Fibroblast of upper back skin (primary cell): Measurements from ENCODE around the gene ADCK2.
"Not testable (repeated sequence)": the region's sequence is repeated elsewhere in the genome, so short reads cannot be mapped to it uniquely, and the experiment has no call there.

Source experiments
- DNase-seq: peaks from one replicate; pipeline ENCODE4 v3.0.0-alpha.2; 2013

ADCK2 gene

GRCh38 chr7:140646931-140647647 lies 25.7 kb upstream of the ADCK2 start:
- DNase-seq = peak; percentile 22

GRCh38 chr7:140649556-140650205 lies 23.1 kb upstream of the ADCK2 start:
- DNase-seq = peak; percentile 40

- no peak for DNase-seq
These were observed 22.4 kb upstream of the ADCK2 start for GRCh38 chr7:140650367-140650766.

GRCh38 chr7:140653319-140654108 lies 19.2 kb upstream of the ADCK2 start:
- DNase-seq = peak; percentile 84

GRCh38 chr7:140654109-140654387 lies 18.7 kb upstream of the ADCK2 start:
- no peak for DNase-seq

- DNase-seq = no peak
These were observed 18.1 kb upstream of the ADCK2 start for GRCh38 chr7:140654661-140655060.

- no peak for DNase-seq
These were observed 17.0 kb upstream of the ADCK2 start for GRCh38 chr7:140655511-140656408.

- peak; percentile 51 for DNase-seq
These were observed 15.9 kb upstream of the ADCK2 start for GRCh38 chr7:140656548-140657515.

- no peak for DNase-seq
These were observed 14.9 kb upstream of the ADCK2 start for GRCh38 chr7:140657891-140658290.

GRCh38 chr7:140659856-140660255 lies 12.9 kb upstream of the ADCK2 start:
- peak; percentile 77 for DNase-seq

- no peak for DNase-seq
These were observed 11.6 kb upstream of the ADCK2 start for GRCh38 chr7:140661124-140661523.

GRCh38 chr7:140662938-140663337 lies 9.8 kb upstream of the ADCK2 start:
- not testable (repeated sequence) for DNase-seq

- no peak for DNase-seq
These were observed 5.3 kb upstream of the ADCK2 start for GRCh38 chr7:140667476-140667875.

- no peak for DNase-seq
These were observed 4.1 kb upstream of the ADCK2 start for GRCh38 chr7:140668641-140669040.

GRCh38 chr7:140669352-140669751 lies 3.4 kb upstream of the ADCK2 start:
- DNase-seq = no peak

- DNase-seq = not testable (repeated sequence)
These were observed 2.9 kb upstream of the ADCK2 start for GRCh38 chr7:140669862-140670261.

- DNase-seq = no peak
These were observed 2.3 kb upstream of the ADCK2 start for GRCh38 chr7:140670343-140670935.

- no peak for DNase-seq
These were observed 779 bp upstream of the ADCK2 start for GRCh38 chr7:140671966-140672365.

GRCh38 chr7:140673063-140673773 lies 473 bp downstream of the ADCK2 start:
- DNase-seq = no peak

- no peak for DNase-seq
These were observed 1.0 kb downstream of the ADCK2 start for GRCh38 chr7:140673774-140674155.

GRCh38 chr7:140674356-140674800 lies 1.6 kb downstream of the ADCK2 start:
- no peak for DNase-seq
